SK-N-SH (cell line): ENCODE results near the gene DSCAML1. TPM values are rescaled to one million over a fixed set of nuclear protein-coding genes. Genes with fewer than 3 reads are reported as not detected.

ENCODE experiments used
- CTCF ChIA-PET: fragments of 300-600, 350-600 bp; formaldehyde crosslinking; extraction: SDS; loops from one replicate; lab custom pipeline; 2021; lab: Yijun Ruan, JAX
- POLR2A ChIA-PET: fragments of 350-600 bp; sonication (Branson Sonifier 250); formaldehyde crosslinking; extraction: SDS; loops from one replicate; lab custom pipeline; 2020; ENCODE audit warnings: antibody characterized with exemption, inconsistent platforms; lab: Yijun Ruan, JAX
- DNase-seq: peaks from one replicate; pipeline ENCODE4 v3.0.0; 2012
- H2AFZ ChIP-seq: fragments of 200-600 bp; sonication (generic); 2 replicates; pipeline ENCODE4 v1.8.1; 2016; ENCODE audit warnings: antibody characterized with exemption, mild to moderate bottlenecking, low read depth
- H3F3A ChIP-seq: fragments of 200-600 bp; sonication (generic); replicated peaks from 2 replicates; pipeline ENCODE3; 2016; ENCODE audit warnings: antibody characterized with exemption, mild to moderate bottlenecking; ENCODE audit not compliant: insufficient read depth
- H3K27ac ChIP-seq, 2 experiments: fragments of 200-500 bp in 1 of 2; fragments of 200-600 bp in 1 of 2; sonication (Bioruptor generic) in 1 of 2; sonication (generic), shearing (Covaris generic) in 1 of 2; 2 replicates each; pipeline versions ENCODE4 v1.5.1 to v1.6.1; 2014 to 2016; ENCODE audit warnings: low read depth in 2 of 2, inconsistent platforms in 1 of 2, low read length in 1 of 2, mild to moderate bottlenecking in 1 of 2, mixed read lengths in 1 of 2
- H3K27me3 ChIP-seq: fragments of 200-600 bp; sonication (generic), shearing (Covaris generic); 2 replicates; pipeline ENCODE4 v1.6.1; 2016; ENCODE audit warnings: mixed run types; ENCODE audit not compliant: insufficient read depth
- H3K36me3 ChIP-seq, 2 experiments: fragments of 200-500 bp in 1 of 2; fragments of 200-600 bp in 1 of 2; sonication (Bioruptor generic) in 1 of 2; sonication (generic) in 1 of 2; replicated peaks in 1 of 2; 2 replicates each; pipeline versions ENCODE3 to v1.5.1; 2014 to 2016; ENCODE audit warnings: low read length in 1 of 2, mild to moderate bottlenecking in 1 of 2; ENCODE audit not compliant: insufficient read depth in 2 of 2, control insufficient read depth in 1 of 2
- H3K4me1 ChIP-seq, 2 experiments: fragments of 200-500 bp in 1 of 2; fragments of 200-600 bp in 1 of 2; sonication (Bioruptor generic) in 1 of 2; sonication (generic), shearing (Covaris generic) in 1 of 2; 2 replicates each; pipeline versions ENCODE4 v1.5.1 to v1.6.1; 2014 to 2016; ENCODE audit warnings: low read depth in 1 of 2, low read length in 1 of 2, mixed run types in 1 of 2; ENCODE audit not compliant: insufficient read depth in 2 of 2, control insufficient read depth in 1 of 2
- H3K4me2 ChIP-seq: fragments of 200-600 bp; sonication (generic), shearing (Covaris generic); 2 replicates; pipeline ENCODE4 v1.6.1; 2017; ENCODE audit warnings: mixed run types
- H3K4me3 ChIP-seq, 2 experiments: fragments of 200-500 bp in 1 of 2; fragments of 200-600 bp in 1 of 2; sonication (Bioruptor generic) in 1 of 2; sonication (generic), shearing (Covaris generic) in 1 of 2; 2 replicates each; pipeline versions ENCODE4 v1.5.1 to v1.8.1; 2014 to 2016; ENCODE audit warnings: low read depth in 2 of 2, inconsistent platforms in 1 of 2, low read length in 1 of 2, mild to moderate bottlenecking in 1 of 2, mixed read lengths in 1 of 2, moderate library complexity in 1 of 2
- H3K79me2 ChIP-seq: fragments of 200-600 bp; sonication (generic); 2 replicates; pipeline ENCODE4 v1.8.1; 2017; ENCODE audit warnings: mild to moderate bottlenecking; ENCODE audit not compliant: insufficient read depth
- H3K9ac ChIP-seq: fragments of 200-600 bp; sonication (generic); 2 replicates; pipeline ENCODE4 v1.6.1; 2017; ENCODE audit warnings: mixed run types
- H3K9me2 ChIP-seq: fragments of 200-600 bp; sonication (generic); 2 replicates; pipeline ENCODE4 v1.6.1; 2017; ENCODE audit warnings: mixed run types
- H3K9me3 ChIP-seq: fragments of 200-600 bp; sonication (generic); 2 replicates; pipeline ENCODE4 v1.6.1; 2017; ENCODE audit warnings: mixed run types, mild to moderate bottlenecking, moderate library complexity
- H4K20me1 ChIP-seq: fragments of 200-600 bp; sonication (generic); 2 replicates; pipeline ENCODE4 v1.6.1; 2017; ENCODE audit warnings: mild to moderate bottlenecking, mixed run types; ENCODE audit not compliant: insufficient read depth
- CTCF ChIP-seq: fragments of 200-600 bp; sonication (generic); IDR thresholded peaks from 2 replicates; pipeline ENCODE4 v1.6.1; 2017; ENCODE audit warnings: antibody characterized with exemption, mild to moderate bottlenecking, moderate library complexity
- ELF1 ChIP-seq: IDR thresholded peaks from 2 replicates; pipeline ENCODE4 v1.4.0; 2012
- FOSL2 ChIP-seq: IDR thresholded peaks from 2 replicates; pipeline ENCODE4 v1.4.0; 2012; ENCODE audit warnings: low read depth, mild to moderate bottlenecking, moderate library complexity, borderline replicate concordance
- FOXM1 ChIP-seq: IDR thresholded peaks from 2 replicates; pipeline ENCODE4 v1.4.0; 2012; ENCODE audit warnings: low read depth, mild to moderate bottlenecking
- GABPA ChIP-seq: IDR thresholded peaks from 2 replicates; pipeline ENCODE4 v1.4.0; 2012; ENCODE audit warnings: low read depth, mild to moderate bottlenecking
- GATA2 ChIP-seq: sonication (generic); formaldehyde crosslinking; IDR thresholded peaks from 2 replicates; pipeline ENCODE4 v1.5.0; 2020; ENCODE audit warnings: mild to moderate bottlenecking, missing genetic modification reagents
- IRF3 ChIP-seq: fragments of 150-350 bp; IDR thresholded peaks from 2 replicates; pipeline ENCODE4 v1.6.1; 2016; ENCODE audit warnings: mild to moderate bottlenecking, low read depth, low read length
- JUND ChIP-seq: IDR thresholded peaks from 2 replicates; pipeline ENCODE4 v1.4.0; 2012
- MAX ChIP-seq: IDR thresholded peaks from 2 replicates; pipeline ENCODE4 v1.4.0; 2012; ENCODE audit warnings: low read depth
- MXI1 ChIP-seq: IDR thresholded peaks from 2 replicates; pipeline ENCODE4 v1.6.1; 2012; ENCODE audit warnings: mild to moderate bottlenecking, low read depth, low read length, improper control_type of control experiment
- RAD21 ChIP-seq: IDR thresholded peaks from 2 replicates; pipeline ENCODE4 v1.6.1; 2012; ENCODE audit warnings: mild to moderate bottlenecking, low read length
- RCOR1 ChIP-seq: fragments of 150-350 bp; IDR thresholded peaks from 2 replicates; pipeline ENCODE4 v1.6.1; 2017; ENCODE audit warnings: antibody characterized with exemption, low read length
- REST ChIP-seq: IDR thresholded peaks from 2 replicates; pipeline ENCODE4 v1.6.1; 2012; ENCODE audit warnings: mild to moderate bottlenecking, low read depth, low read length, moderate library complexity
- RFX5 ChIP-seq: IDR thresholded peaks from 2 replicates; pipeline ENCODE4 v1.6.1; 2012; ENCODE audit warnings: mild to moderate bottlenecking, improper control_type of control experiment, low read length
- SIN3A ChIP-seq: IDR thresholded peaks from 2 replicates; pipeline ENCODE4 v1.6.1; 2012; ENCODE audit warnings: low read depth, mild to moderate bottlenecking, low read length, moderate library complexity, borderline replicate concordance
- SMC3 ChIP-seq: IDR thresholded peaks from 2 replicates; pipeline ENCODE4 v1.6.1; 2012; ENCODE audit warnings: low read depth, low read length, improper control_type of control experiment
- TCF12 ChIP-seq: IDR thresholded peaks from 2 replicates; pipeline ENCODE4 v1.4.0; 2012
- TEAD4 ChIP-seq: IDR thresholded peaks from 2 replicates; pipeline ENCODE4 v1.4.0; 2012; ENCODE audit warnings: mild to moderate bottlenecking, borderline replicate concordance; ENCODE audit not compliant: insufficient read depth
- USF1 ChIP-seq: IDR thresholded peaks from 2 replicates; pipeline ENCODE4 v1.4.0; 2012; ENCODE audit warnings: low read depth, borderline replicate concordance
- USF2 ChIP-seq: fragments of 150-350 bp; IDR thresholded peaks from 2 replicates; pipeline ENCODE4 v1.6.1; 2017; ENCODE audit warnings: antibody characterized with exemption, low read length, low read depth, borderline replicate concordance
- WGBS: methylation state at CpG from one replicate; pipeline ENCODE4 v1.1.6; 2017; ENCODE audit warnings: low lambda C conversion rate; 5-methylcytosine and 5-hydroxymethylcytosine counted together
- polyA plus RNA-seq, 3 experiments: library from polyadenylated mRNA; depleted of rRNA; stranded (reverse); fragments of >200 nt; gene quantifications; 2 replicates each; pipeline ENCODE4 v1.2.3, GENCODE V29; 2012

Gene DSCAML1
- polyA plus RNA-seq, 1 of the 3 experiments (the other 2 are of a cell fraction), result not detected

GRCh38 chr11:117527271-117527670 lies 269.7 kb downstream of the DSCAML1 start:
- 61% methylated on average over 7 of the region's 7 CpGs for WGBS

More at GRCh38 chr11:117527271-117527670, 269.7 kb downstream of the DSCAML1 start:
- Histone ChIP-seq H3K79me2 (no peaks in the 10 kb centered on the region), H3K9ac (no peak overlapping the region), H3K4me3 (no peak overlapping the region), H3K27ac (no peak overlapping the region), H3K9me2 (no peaks in the 10 kb centered on the region), H3K27me3 (no peaks in the 10 kb centered on the region; the same call in 1 of the 2 replicates), H4K20me1 (no peaks in the 10 kb centered on the region), H3K4me1 (peaks cover 0 to 39% of the 10 kb centered on the region in 2 experiments; a peak in 2 of 4 replicates), H3K9me3 (no peaks in the 10 kb centered on the region), H2AFZ (no peak overlapping the region), H3K4me2 (no peak overlapping the region), H3K36me3 (no peaks in the 10 kb centered on the region), H3F3A (no peaks in the 10 kb centered on the region)
- DNase-seq, result no peak
- CTCF ChIA-PET, result interaction anchor here (1.0 to 4.2 kb wide), 9 partner anchors 10 to 281 kb away, joined by 3 to 23 read pairs (median 4); no protein-coding TSS in a partner anchor
- POLR2A ChIA-PET, result interaction anchor here (1.0 kb wide), 1 partner anchor 82 kb away, joined by 3 read pairs; no protein-coding TSS in a partner anchor
- TF ChIP-seq FOXM1 (no peak), JUND (no peak), ELF1 (no peak), USF1 (no peak), REST (no peak), FOSL2 (no peak), GATA2 (CRISPR knock-in tag) (no peak), RAD21 (no peak), USF2 (no peak), GABPA (no peak), IRF3 (no peak), RFX5 (no peak), CTCF (no peak), SMC3 (no peak), RCOR1 (no peak), MAX (no peak), TCF12 (no peak), MXI1 (no peak), SIN3A (no peak), TEAD4 (no peak)
